ENCODE measurements around the gene KCNQ4. TPM values are rescaled to one million over a fixed set of nuclear protein-coding genes. Genes with fewer than 3 reads are reported as not detected.

Gene KCNQ4
- total and polyA plus RNA-seq, 2 of the 4 experiments (the other 2 are of a cell fraction) = 0.07 TPM; not detected in 1

DNA sequence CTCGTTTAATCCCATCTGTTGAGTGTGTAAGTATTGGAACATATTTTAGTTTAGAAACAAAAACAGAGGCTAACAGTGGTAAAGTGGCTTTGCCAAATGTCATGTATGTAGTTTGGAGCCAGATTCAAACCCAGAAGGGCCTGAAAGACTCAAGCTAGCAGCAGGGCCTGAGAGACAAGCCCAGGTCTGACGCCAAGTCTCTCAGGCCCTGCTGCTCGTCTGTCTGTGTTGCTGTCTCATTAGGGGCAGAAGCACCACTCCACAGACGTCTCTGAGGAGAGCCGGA, 70.2 kb downstream of the KCNQ4 start:
- no peak overlapping the region for H2BK120ac ChIP-seq (ENCODE audit: low read depth, low read length)
- no peak overlapping the region for H3K27ac ChIP-seq (ENCODE audit: insufficient read depth, low read length)
- H3K4me3 ChIP-seq (ENCODE audit: insufficient read depth, low read depth, low read length) = no peak overlapping the region
- in situ Hi-C loops (cut with MboI; ENCODE audit: low sequenced_read_pairs) = no loop called here
- intact Hi-C loops (cut with micrococcal nuclease) = loop anchor here (5.0 kb wide), 2 partner anchors 227 to 322 kb away; partner anchors contain the start of gene ZNF684
- POLR2A ChIA-PET (ENCODE audit: unreplicated experiment) = no interaction called here
- H4K8ac ChIP-seq (ENCODE audit: low read depth in 2 of 2, low read length in 2 of 2) = no peak overlapping the region
- no peak overlapping the region for H2AK9ac ChIP-seq (replicated peaks; ENCODE audit: low read depth, low read length, poor library complexity)
- no peak overlapping the region for H2AK5ac ChIP-seq (ENCODE audit: low read depth, low read length)
- no peak overlapping the region for H2BK20ac ChIP-seq (ENCODE audit: low read depth, low read length)
- DNase-seq (no peak), ATAC-seq (ENCODE audit: low read depth) (no peak)
- no peak overlapping the region for H2BK5ac ChIP-seq (ENCODE audit: low read depth, low read length, poor library complexity, severe bottlenecking)
- H4K5ac ChIP-seq (ENCODE audit: low read depth, low read length) = no peak overlapping the region
- H3K56ac ChIP-seq (ENCODE audit: extremely low read depth, insufficient read depth, low read length) = no peak overlapping the region
- BruUV-seq (replicated peaks) = no TSS peak
- no peaks in the 10 kb centered on the region for H4K20me1 ChIP-seq (ENCODE audit: insufficient read depth, low read length)
- CTCF ChIA-PET = interaction anchor here (0.7 to 1.8 kb wide), 3 partner anchors 94 to 100 kb away, joined by 3 to 7 read pairs (median 6); no protein-coding TSS in a partner anchor
- H3K27me3 ChIP-seq (ENCODE audit: control insufficient read depth, insufficient read depth, low read length) = peaks cover 6% of the 10 kb centered on the region; the same call in 1 of the 2 replicates
- no peak overlapping the region for H3K4me2 ChIP-seq (ENCODE audit: low read depth, low read length)
- H3K9me3 ChIP-seq (ENCODE audit: control insufficient read depth, insufficient read depth, low read length) = no peaks in the 10 kb centered on the region
- H3K9me1 ChIP-seq (ENCODE audit: insufficient read depth, low read length) = no peaks in the 10 kb centered on the region
- H4K91ac ChIP-seq (ENCODE audit: insufficient read depth, low read depth, low read length) = no peak overlapping the region
- H3K23ac ChIP-seq (ENCODE audit: low read depth, low read length) = no peak overlapping the region
- H3K4me1 ChIP-seq (ENCODE audit: control insufficient read depth, insufficient read depth, low read length) = no peaks in the 10 kb centered on the region
- no peaks in the 10 kb centered on the region for H3K79me1 ChIP-seq (ENCODE audit: low read depth in 1 of 2, low read length in 2 of 2)
- no peak for TF ChIP-seq MXI1 (IDR thresholded peaks at IDR 0.05; ENCODE audit: borderline replicate concordance, low read depth, low read length)
- TF ChIP-seq POLR2A (IDR thresholded peaks at IDR 0.05; ENCODE audit: low read depth, low read length) = no peak
- TF ChIP-seq, protein P1, sequence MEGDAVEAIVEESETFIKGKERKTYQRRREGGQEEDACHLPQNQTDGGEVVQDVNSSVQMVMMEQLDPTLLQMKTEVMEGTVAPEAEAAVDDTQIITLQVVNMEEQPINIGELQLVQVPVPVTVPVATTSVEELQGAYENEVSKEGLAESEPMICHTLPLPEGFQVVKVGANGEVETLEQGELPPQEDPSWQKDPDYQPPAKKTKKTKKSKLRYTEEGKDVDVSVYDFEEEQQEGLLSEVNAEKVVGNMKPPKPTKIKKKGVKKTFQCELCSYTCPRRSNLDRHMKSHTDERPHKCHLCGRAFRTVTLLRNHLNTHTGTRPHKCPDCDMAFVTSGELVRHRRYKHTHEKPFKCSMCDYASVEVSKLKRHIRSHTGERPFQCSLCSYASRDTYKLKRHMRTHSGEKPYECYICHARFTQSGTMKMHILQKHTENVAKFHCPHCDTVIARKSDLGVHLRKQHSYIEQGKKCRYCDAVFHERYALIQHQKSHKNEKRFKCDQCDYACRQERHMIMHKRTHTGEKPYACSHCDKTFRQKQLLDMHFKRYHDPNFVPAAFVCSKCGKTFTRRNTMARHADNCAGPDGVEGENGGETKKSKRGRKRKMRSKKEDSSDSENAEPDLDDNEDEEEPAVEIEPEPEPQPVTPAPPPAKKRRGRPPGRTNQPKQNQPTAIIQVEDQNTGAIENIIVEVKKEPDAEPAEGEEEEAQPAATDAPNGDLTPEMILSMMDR (conservative IDR thresholded peaks at IDR 0.05; ENCODE audit: low read depth, low read length) = no peak
- TF ChIP-seq BHLHE40 (IDR thresholded peaks at IDR 0.05; ENCODE audit: low read depth, low read length) = no peak
- no peak for TF ChIP-seq MAZ (IDR thresholded peaks at IDR 0.05; ENCODE audit: borderline replicate concordance, low read depth, low read length)
- TF ChIP-seq RCOR1 (IDR thresholded peaks at IDR 0.05; ENCODE audit: insufficient replicate concordance, low read length) = no peak
- TF ChIP-seq RFX5 (IDR thresholded peaks at IDR 0.05; ENCODE audit: low read depth, low read length) = no peak
- no peak for TF ChIP-seq SMC3 (IDR thresholded peaks at IDR 0.05; ENCODE audit: low read depth, low read length)
- TF ChIP-seq CEBPB (IDR thresholded peaks at IDR 0.05; ENCODE audit: low read depth, low read length) = no peak
- TF ChIP-seq NFE2L2 (IDR thresholded peaks at IDR 0.05; ENCODE audit: low read depth, low read length) = no peak
- TF ChIP-seq MAFK (IDR thresholded peaks at IDR 0.05; ENCODE audit: low read depth, low read length) = no peak
- no peak for TF ChIP-seq FOS (IDR thresholded peaks at IDR 0.05; ENCODE audit: low read depth, low read length)
- TF ChIP-seq, protein P2, sequence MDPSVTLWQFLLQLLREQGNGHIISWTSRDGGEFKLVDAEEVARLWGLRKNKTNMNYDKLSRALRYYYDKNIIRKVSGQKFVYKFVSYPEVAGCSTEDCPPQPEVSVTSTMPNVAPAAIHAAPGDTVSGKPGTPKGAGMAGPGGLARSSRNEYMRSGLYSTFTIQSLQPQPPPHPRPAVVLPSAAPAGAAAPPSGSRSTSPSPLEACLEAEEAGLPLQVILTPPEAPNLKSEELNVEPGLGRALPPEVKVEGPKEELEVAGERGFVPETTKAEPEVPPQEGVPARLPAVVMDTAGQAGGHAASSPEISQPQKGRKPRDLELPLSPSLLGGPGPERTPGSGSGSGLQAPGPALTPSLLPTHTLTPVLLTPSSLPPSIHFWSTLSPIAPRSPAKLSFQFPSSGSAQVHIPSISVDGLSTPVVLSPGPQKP (IDR thresholded peaks at IDR 0.05; ENCODE audit: borderline replicate concordance, low read depth, low read length) = no peak
- TF ChIP-seq RAD21 (IDR thresholded peaks at IDR 0.05; ENCODE audit: low read length) = no peak
- TF ChIP-seq, protein P3, sequence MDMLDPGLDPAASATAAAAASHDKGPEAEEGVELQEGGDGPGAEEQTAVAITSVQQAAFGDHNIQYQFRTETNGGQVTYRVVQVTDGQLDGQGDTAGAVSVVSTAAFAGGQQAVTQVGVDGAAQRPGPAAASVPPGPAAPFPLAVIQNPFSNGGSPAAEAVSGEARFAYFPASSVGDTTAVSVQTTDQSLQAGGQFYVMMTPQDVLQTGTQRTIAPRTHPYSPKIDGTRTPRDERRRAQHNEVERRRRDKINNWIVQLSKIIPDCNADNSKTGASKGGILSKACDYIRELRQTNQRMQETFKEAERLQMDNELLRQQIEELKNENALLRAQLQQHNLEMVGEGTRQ (IDR thresholded peaks at IDR 0.05; ENCODE audit: low read depth, low read length) = no peak
- no peak overlapping the region for H3K18ac ChIP-seq (ENCODE audit: low read depth, low read length)
- no peaks in the 10 kb centered on the region for H3K36me3 ChIP-seq (ENCODE audit: control insufficient read depth, insufficient read depth, low read length)
- H2AFZ ChIP-seq (replicated peaks; ENCODE audit: low read length, poor library complexity) = no peak overlapping the region
- dilution Hi-C loops (cut with HindIII; ENCODE audit: low sequenced_read_pairs, unreplicated experiment) = no loop called here
- H3K4ac ChIP-seq (ENCODE audit: low read depth, low read length) = no peak overlapping the region
- no peak overlapping the region for H3K9ac ChIP-seq (ENCODE audit: low read depth, low read length)
- H2BK15ac ChIP-seq (ENCODE audit: low read depth, low read length) = no peak overlapping the region
- 48% methylated on average over 3 of the region's 5 CpGs; no CpG with 5 or more reads in 1 of the 2 experiments for WGBS, 2 experiments (ENCODE audit: extremely low coverage in 2 of 2, insufficient read length in 1 of 2)
- no peak overlapping the region for H3K14ac ChIP-seq (replicated peaks; ENCODE audit: low read depth, low read length)

Measured in IMR-90 (cell line).